Colonic mucosa (tissue), 4 donors: ENCODE measurements around the gene AACS. TPM values are rescaled to one million over a fixed set of nuclear protein-coding genes. Genes with fewer than 3 reads are reported as not detected.

Experiments used
- DNase-seq: peaks from one replicate; pipeline ENCODE4 v3.0.0-alpha.2; 2020
- H3K27ac ChIP-seq: fragments of 200-600 bp; one replicate; pipeline ENCODE4 v1.8.0; 2021
- H3K27me3 ChIP-seq: fragments of 200-600 bp; one replicate; pipeline ENCODE4 v1.8.0; 2021
- H3K36me3 ChIP-seq: fragments of 200-600 bp; one replicate; pipeline ENCODE4 v1.8.0; 2021
- H3K4me1 ChIP-seq: fragments of 200-600 bp; one replicate; pipeline ENCODE4 v1.8.0; 2021; ENCODE audit warnings: mild to moderate bottlenecking
- H3K4me3 ChIP-seq: fragments of 200-600 bp; one replicate; pipeline ENCODE4 v1.8.0; 2021
- H3K9ac ChIP-seq, 2 donors: one replicate each; pipeline ENCODE4 v1.7.0; 2013; ENCODE audit warnings: control low read depth in 2 of 2, low read depth in 2 of 2, low read length in 2 of 2
- H3K9me3 ChIP-seq: fragments of 200-600 bp; one replicate; pipeline ENCODE4 v1.8.0; 2021
- CTCF ChIP-seq: fragments of 200-600 bp; IDR thresholded peaks from one replicate; pipeline ENCODE4 v1.8.0; 2022; ENCODE audit warnings: antibody characterized with exemption, mild to moderate bottlenecking
- intact Hi-C: fragments of 100-400 bp; cut with DNase I; formaldehyde crosslinking; loops from one replicate; pipeline ENCODE4 v1.14.1; 2022
- total RNA-seq, 2 donors: library from RNA; stranded (reverse); fragmentation: NEBNext Ultra II Directional in 1 of 2; extraction: Animal tissue kit (Norgen Biotek cat#: 25700) in 1 of 2; gene quantifications; one replicate each; pipeline ENCODE4 v1.2.1, GENCODE V29; 2021
- donor health status: healthy.
- donor health status: DM: no; HTN: no; CAD: no.
- donor health status: DM: no; HTN: no; CAD: no.

The AACS gene
- total RNA-seq, 2 donors from 2014 or later, result 50.7 to 58.1 TPM

- Histone ChIP-seq H3K4me3 (no peak overlapping the region), H3K9ac (no peak overlapping the region), H3K27me3 (no peaks in the 10 kb centered on the region), H3K9me3 (no peaks in the 10 kb centered on the region), H3K27ac (no peak overlapping the region), H3K36me3 (no peaks in the 10 kb centered on the region), H3K4me1 (peaks cover 6% of the 10 kb centered on the region)
- intact Hi-C loops, result loop anchor here (10.0 kb wide), 1 partner anchor 95 kb away; the partner anchor contains the start of gene TMEM132B
- no peak for TF ChIP-seq CTCF
- DNase-seq, result no peak
Measured at GRCh38 chr12:125089626-125090025, 24.4 kb downstream of the AACS start.

- no peak for DNase-seq
- Histone ChIP-seq H3K36me3 (no peaks in the 10 kb centered on the region), H3K4me1 (peaks cover 6% of the 10 kb centered on the region), H3K9me3 (no peaks in the 10 kb centered on the region), H3K27ac (no peak overlapping the region), H3K9ac (no peak overlapping the region), H3K27me3 (no peaks in the 10 kb centered on the region), H3K4me3 (no peak overlapping the region)
- intact Hi-C loops, result loop anchor here (10.0 kb wide), 1 partner anchor 94 kb away; the partner anchor contains the start of gene TMEM132B
- TF ChIP-seq CTCF, result no peak
Measured at GRCh38 chr12:125090437-125090836, 25.2 kb downstream of the AACS start.

GRCh38 chr12:125091401-125091800 is 26.2 kb downstream of the AACS start:
- intact Hi-C loops, result loop anchor here (10.0 kb wide), 1 partner anchor 93 kb away; the partner anchor contains the start of gene TMEM132B

GRCh38 chr12:125092108-125092871 is 27.1 kb downstream of the AACS start:
- Histone ChIP-seq H3K27me3 (no peaks in the 10 kb centered on the region), H3K9me3 (no peaks in the 10 kb centered on the region), H3K4me3 (no peak overlapping the region), H3K27ac (peak overlapping the region; percentile 88), H3K4me1 (peaks cover 6% of the 10 kb centered on the region), H3K9ac (peak overlapping the region; percentile 33 to 51), H3K36me3 (no peaks in the 10 kb centered on the region)
- DNase-seq, result peak; percentile 50
- no peak for TF ChIP-seq CTCF
- intact Hi-C loops, result loop anchor here (10.0 kb wide), 1 partner anchor 93 kb away; the partner anchor contains the start of gene TMEM132B

More at GRCh38 chr12:125091401-125091800, 26.2 kb downstream of the AACS start:
- TF ChIP-seq CTCF, result no peak
- peak overlapping the region; percentile 15 for H3K27ac ChIP-seq
- H3K9ac ChIP-seq, result no peak overlapping the region
- H3K27me3 ChIP-seq, result no peaks in the 10 kb centered on the region
- no peaks in the 10 kb centered on the region for H3K36me3 ChIP-seq
- peaks cover 6% of the 10 kb centered on the region for H3K4me1 ChIP-seq
- no peaks in the 10 kb centered on the region for H3K9me3 ChIP-seq
- H3K4me3 ChIP-seq, result no peak overlapping the region
- no peak for DNase-seq

GRCh38 chr12:125092872-125093680 is 27.8 kb downstream of the AACS start:
- Histone ChIP-seq H3K27ac (peak overlapping the region; percentile 88), H3K36me3 (no peaks in the 10 kb centered on the region), H3K4me1 (peaks cover 6% of the 10 kb centered on the region), H3K9me3 (no peaks in the 10 kb centered on the region), H3K4me3 (no peak overlapping the region), H3K9ac (peak overlapping the region; percentile 33 to 64), H3K27me3 (no peaks in the 10 kb centered on the region)
- no peak for TF ChIP-seq CTCF
- peak; percentile 77 for DNase-seq
- intact Hi-C loops, result loop anchor here (10.0 kb wide), 1 partner anchor 92 kb away; the partner anchor contains the start of gene TMEM132B
